ENCODE results near the gene SNAP25. TPM values are rescaled to one million over a fixed set of nuclear protein-coding genes. Genes with fewer than 3 reads are reported as not detected.

The SNAP25 gene
- total RNA-seq, 1 donor from 2014 or later, result 1.9 TPM

DNA sequence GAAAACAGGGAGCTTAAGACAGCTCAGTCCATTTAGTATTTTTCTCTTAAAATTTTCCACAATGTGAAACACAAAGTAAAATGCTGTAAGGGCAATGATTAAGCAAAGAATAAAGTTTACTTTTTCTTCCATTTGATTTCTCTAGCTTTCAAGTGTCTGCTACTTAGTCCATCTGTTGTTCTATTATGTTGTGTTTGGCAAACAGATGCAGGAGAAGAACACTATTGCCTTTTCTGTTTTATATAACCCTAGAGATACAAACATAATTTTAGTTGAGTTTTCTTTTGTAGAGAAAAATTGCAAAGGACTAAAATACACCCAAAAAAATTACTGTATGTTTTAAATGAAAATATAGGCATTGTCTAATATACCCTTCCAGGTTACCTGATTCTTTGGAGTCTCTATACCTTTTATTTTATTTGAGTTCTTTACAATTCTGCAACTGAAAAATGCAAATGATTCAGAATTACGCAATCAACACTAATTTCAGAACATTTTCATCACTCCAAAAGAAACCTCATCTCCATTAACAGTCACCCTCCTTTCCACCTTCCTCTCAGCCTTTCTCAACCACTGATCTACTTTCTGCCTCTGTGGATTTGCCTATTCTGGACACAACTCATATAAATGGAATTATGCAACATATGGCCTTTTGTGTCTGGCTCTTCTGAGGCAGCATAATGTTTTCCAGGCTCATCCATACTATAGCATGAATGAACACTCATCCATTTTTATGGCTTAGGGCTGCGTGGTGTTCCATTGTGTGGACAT lies 118.5 kb downstream of the SNAP25 start:
- TF ChIP-seq, protein P1, sequence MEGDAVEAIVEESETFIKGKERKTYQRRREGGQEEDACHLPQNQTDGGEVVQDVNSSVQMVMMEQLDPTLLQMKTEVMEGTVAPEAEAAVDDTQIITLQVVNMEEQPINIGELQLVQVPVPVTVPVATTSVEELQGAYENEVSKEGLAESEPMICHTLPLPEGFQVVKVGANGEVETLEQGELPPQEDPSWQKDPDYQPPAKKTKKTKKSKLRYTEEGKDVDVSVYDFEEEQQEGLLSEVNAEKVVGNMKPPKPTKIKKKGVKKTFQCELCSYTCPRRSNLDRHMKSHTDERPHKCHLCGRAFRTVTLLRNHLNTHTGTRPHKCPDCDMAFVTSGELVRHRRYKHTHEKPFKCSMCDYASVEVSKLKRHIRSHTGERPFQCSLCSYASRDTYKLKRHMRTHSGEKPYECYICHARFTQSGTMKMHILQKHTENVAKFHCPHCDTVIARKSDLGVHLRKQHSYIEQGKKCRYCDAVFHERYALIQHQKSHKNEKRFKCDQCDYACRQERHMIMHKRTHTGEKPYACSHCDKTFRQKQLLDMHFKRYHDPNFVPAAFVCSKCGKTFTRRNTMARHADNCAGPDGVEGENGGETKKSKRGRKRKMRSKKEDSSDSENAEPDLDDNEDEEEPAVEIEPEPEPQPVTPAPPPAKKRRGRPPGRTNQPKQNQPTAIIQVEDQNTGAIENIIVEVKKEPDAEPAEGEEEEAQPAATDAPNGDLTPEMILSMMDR (IDR thresholded peaks at IDR 0.05), result no peak
- Histone ChIP-seq H3K4me1 (no peaks in the 10 kb centered on the region), H3K27me3 (no peaks in the 10 kb centered on the region), H3K4me3 (no peak overlapping the region), H3K9me3 (no peaks in the 10 kb centered on the region), H3K27ac (no peak overlapping the region), H3K36me3 (no peaks in the 10 kb centered on the region)
- no peak for ATAC-seq
- DNase-seq, result no peak
- intact Hi-C loops (cut with DNase I), result no loop called here

DNA sequence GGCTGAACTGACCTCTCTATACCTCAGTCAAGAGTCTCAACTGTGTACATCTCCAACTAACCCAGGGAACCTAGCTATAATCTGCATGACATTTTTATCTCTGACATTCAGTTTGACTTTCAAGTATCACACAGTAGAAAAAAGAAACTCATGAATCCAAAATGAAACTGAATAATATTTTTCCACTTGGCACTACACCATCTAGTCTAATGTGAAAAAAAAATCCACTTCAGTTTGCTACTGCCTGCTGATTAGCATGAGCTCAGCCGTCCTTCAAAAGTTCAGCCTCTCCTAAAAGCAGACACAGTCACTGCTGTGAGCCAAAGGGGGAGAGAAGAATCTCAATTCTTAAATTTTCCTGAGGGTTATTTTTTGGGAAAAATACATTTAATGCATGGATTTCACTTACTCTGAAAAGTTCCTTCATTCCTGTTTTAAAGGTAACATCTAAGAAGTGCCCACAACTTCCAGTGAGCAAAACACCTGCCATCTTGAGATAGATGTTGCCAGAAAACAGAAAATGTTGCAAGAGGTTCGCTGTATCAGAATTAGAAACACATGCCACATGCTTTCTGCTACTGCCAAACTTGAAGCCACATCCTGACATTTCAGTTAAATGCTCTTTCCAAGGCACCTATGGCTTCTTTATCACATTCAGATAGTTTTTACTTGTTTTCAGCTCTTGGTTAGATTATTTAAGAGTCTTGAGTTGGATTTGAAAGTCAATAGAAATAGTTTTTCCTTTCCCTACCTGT lies 120.0 kb downstream of the SNAP25 start:
- DNase-seq (no peak), ATAC-seq (no peak)
- Histone ChIP-seq H3K4me3 (no peak overlapping the region), H3K27ac (no peak overlapping the region), H3K9me3 (no peaks in the 10 kb centered on the region), H3K27me3 (no peaks in the 10 kb centered on the region), H3K4me1 (no peaks in the 10 kb centered on the region), H3K36me3 (no peaks in the 10 kb centered on the region)
- intact Hi-C loops (cut with DNase I), result no loop called here
- TF ChIP-seq, protein P1 (IDR thresholded peaks at IDR 0.05), result no peak

DNA sequence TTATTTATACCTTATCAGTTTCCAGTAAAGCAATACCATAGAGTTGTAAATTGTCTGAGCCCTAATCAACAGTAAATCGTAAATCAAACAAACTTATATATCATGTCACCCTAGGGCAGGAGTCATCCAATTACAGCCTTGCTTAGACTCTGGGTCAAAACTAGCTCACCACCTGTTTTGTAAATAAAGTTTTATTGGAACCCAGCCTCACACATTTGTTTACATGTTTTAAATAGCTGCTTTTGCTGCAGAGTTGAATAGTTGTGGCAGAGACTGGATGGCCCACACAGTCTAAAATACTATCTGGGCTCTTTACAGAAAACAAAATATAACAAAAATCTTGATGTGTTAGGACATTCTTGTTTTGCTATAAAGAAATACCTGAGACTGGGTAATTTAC lies 121.0 kb downstream of the SNAP25 start:
- no peaks in the 10 kb centered on the region for H3K27me3 ChIP-seq
- ATAC-seq, result no peak
- DNase-seq, result no peak
- H3K27ac ChIP-seq, result no peak overlapping the region
- TF ChIP-seq, protein P1 (IDR thresholded peaks at IDR 0.05), result no peak
- H3K4me1 ChIP-seq, result no peaks in the 10 kb centered on the region
- intact Hi-C loops (cut with DNase I), result no loop called here
- H3K36me3 ChIP-seq, result no peaks in the 10 kb centered on the region
- no peaks in the 10 kb centered on the region for H3K9me3 ChIP-seq
- H3K4me3 ChIP-seq, result no peak overlapping the region

DNA sequence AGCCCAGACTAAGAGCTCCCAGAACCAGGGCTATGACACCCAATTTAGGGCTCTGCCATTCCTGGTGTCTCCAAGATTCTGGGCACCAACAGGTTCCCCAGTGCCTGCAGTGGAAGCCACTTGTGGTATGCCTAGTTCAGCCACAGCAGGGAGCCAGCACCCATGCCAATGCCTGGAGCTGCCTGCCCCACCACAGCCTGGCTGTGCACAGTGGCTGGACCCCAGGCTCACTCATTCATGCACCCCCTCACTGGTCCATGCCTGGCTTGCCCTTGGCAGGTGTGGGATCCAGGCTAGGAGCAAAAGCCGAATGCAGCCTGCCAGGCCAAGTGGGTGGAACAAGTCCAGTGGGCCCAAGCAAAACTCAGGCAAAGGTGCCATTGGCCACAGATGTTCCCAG lies 123.5 kb downstream of the SNAP25 start:
- Histone ChIP-seq H3K4me3 (no peak overlapping the region), H3K36me3 (no peaks in the 10 kb centered on the region), H3K27me3 (no peaks in the 10 kb centered on the region), H3K4me1 (no peaks in the 10 kb centered on the region), H3K27ac (no peak overlapping the region), H3K9me3 (no peaks in the 10 kb centered on the region)
- no peak for ATAC-seq
- TF ChIP-seq, protein P1 (IDR thresholded peaks at IDR 0.05), result no peak
- no peak for DNase-seq
- intact Hi-C loops (cut with DNase I), result no loop called here

DNA sequence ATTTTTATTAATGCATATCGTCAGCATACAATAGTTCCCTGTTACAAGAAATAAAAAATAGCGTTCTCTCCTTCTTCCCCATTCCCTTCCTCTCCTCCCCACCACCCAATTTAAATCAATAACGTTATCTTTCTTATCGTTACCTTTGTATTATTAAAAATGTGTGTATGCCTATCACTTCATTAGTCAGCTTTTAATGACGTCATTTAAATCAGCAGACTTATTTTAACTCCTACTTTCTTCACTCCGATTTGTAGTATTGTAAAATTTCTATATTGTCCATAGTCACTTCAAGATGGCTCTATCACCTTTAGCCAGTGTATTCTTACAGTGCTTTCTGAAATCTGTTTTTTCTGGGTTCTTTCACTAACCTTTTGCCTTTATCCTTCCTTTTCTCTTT lies 126.3 kb downstream of the SNAP25 start:
- intact Hi-C loops (cut with DNase I), result no loop called here
- H3K4me3 ChIP-seq, result no peak overlapping the region
- no peaks in the 10 kb centered on the region for H3K27me3 ChIP-seq
- no peaks in the 10 kb centered on the region for H3K36me3 ChIP-seq
- H3K9me3 ChIP-seq, result no peaks in the 10 kb centered on the region
- no peaks in the 10 kb centered on the region for H3K4me1 ChIP-seq
- TF ChIP-seq, protein P1 (IDR thresholded peaks at IDR 0.05), result no peak
- H3K27ac ChIP-seq, result no peak overlapping the region
- DNase-seq, result no peak
- no peak for ATAC-seq
